ENCODE data around the gene ALKBH4. TPM values are rescaled to one million over a fixed set of nuclear protein-coding genes. Genes with fewer than 3 reads are reported as not detected.

Gene ALKBH4
- total RNA-seq, 1 experiment from 2014 or later = 31.0 TPM

- Histone ChIP-seq H3K79me2 (ENCODE audit: low read length) (peaks cover 18% of the 10 kb centered on the region), H3K36me3 (ENCODE audit: low read depth, low read length) (0 out of 2 replicates have a peak, but pooled peaks cover 3% of the 10 kb centered on the region), H3F3A (ENCODE audit: low read length, unreplicated experiment) (no peaks in the 10 kb centered on the region), H3K4me3 (ENCODE audit: low read length) (no peak overlapping the region), H3K4me2 (ENCODE audit: low read length) (no peak overlapping the region), H3K9me2 (replicated peaks; ENCODE audit: low read length) (no peaks in the 10 kb centered on the region), H3K9ac (ENCODE audit: low read length) (no peak overlapping the region), H3K27ac (ENCODE audit: low read length) (no peak overlapping the region), H3K9me3 (ENCODE audit: low read length) (no peaks in the 10 kb centered on the region), H4K20me1 (ENCODE audit: low read length) (no peaks in the 10 kb centered on the region), H3K27me3 (ENCODE audit: low read length) (no peaks in the 10 kb centered on the region), H2AFZ (ENCODE audit: low read length) (no peak overlapping the region), H3K4me1 (ENCODE audit: insufficient read depth, low read length) (peaks cover 10% of the 10 kb centered on the region; the same call in 1 of the 2 replicates)
- ChIA-PET POLR2A (ENCODE audit: unreplicated experiment) (no interaction called here), CTCF (no interaction called here)
- BruUV-seq (replicated peaks) = no TSS peak
- no peak for DNase-seq
- TF ChIP-seq EZH2phosphoT487 (IDR thresholded peaks at IDR 0.05; ENCODE audit: borderline replicate concordance, low read length) (no peak), CTCF (conservative IDR thresholded peaks at IDR 0.05; ENCODE audit: low read depth, low read length) (no peak), EZH2 (IDR thresholded peaks at IDR 0.05; ENCODE audit: low read length, unreplicated experiment) (no peak)
- ATAC-seq = no peak
- intact Hi-C loops (cut with micrococcal nuclease) = no loop called here
Observed at GRCh38 chr7:102460467-102460866, 4.2 kb downstream of the ALKBH4 start.

GRCh38 chr7:102459221-102459844 lies 5.3 kb downstream of the ALKBH4 start:
- CTCF ChIA-PET = interaction anchor here (1.0 kb wide), 1 partner anchor 9 kb away, joined by 3 read pairs; no protein-coding TSS in a partner anchor
- BruUV-seq (replicated peaks) = no TSS peak

More at GRCh38 chr7:102459221-102459844, 5.3 kb downstream of the ALKBH4 start:
- no peak overlapping the region for H3K27ac ChIP-seq (ENCODE audit: low read length)
- no peak for DNase-seq
- no peak overlapping the region for H3K4me3 ChIP-seq (ENCODE audit: low read length)
- POLR2A ChIA-PET (ENCODE audit: unreplicated experiment) = no interaction called here
- H3K9me3 ChIP-seq (ENCODE audit: low read length) = no peaks in the 10 kb centered on the region
- H3K79me2 ChIP-seq (ENCODE audit: low read length) = peaks cover 11% of the 10 kb centered on the region
- H3K9ac ChIP-seq (ENCODE audit: low read length) = no peak overlapping the region
- H4K20me1 ChIP-seq (ENCODE audit: low read length) = no peaks in the 10 kb centered on the region
- H3K27me3 ChIP-seq (ENCODE audit: low read length) = no peaks in the 10 kb centered on the region
- H2AFZ ChIP-seq (ENCODE audit: low read length) = no peak overlapping the region
- peaks cover 10% of the 10 kb centered on the region; the same call in 1 of the 2 replicates for H3K4me1 ChIP-seq (ENCODE audit: insufficient read depth, low read length)
- H3K36me3 ChIP-seq (ENCODE audit: low read depth, low read length) = 0 out of 2 replicates have a peak, but pooled peaks cover 3% of the 10 kb centered on the region
- H3K4me2 ChIP-seq (ENCODE audit: low read length) = no peak overlapping the region
- no peaks in the 10 kb centered on the region for H3K9me2 ChIP-seq (replicated peaks; ENCODE audit: low read length)
- H3F3A ChIP-seq (ENCODE audit: low read length, unreplicated experiment) = no peaks in the 10 kb centered on the region
- intact Hi-C loops (cut with micrococcal nuclease) = no loop called here
- no peak for TF ChIP-seq EZH2phosphoT487 (IDR thresholded peaks at IDR 0.05; ENCODE audit: borderline replicate concordance, low read length)
- no peak for TF ChIP-seq CTCF (conservative IDR thresholded peaks at IDR 0.05; ENCODE audit: low read depth, low read length)
- TF ChIP-seq EZH2 (IDR thresholded peaks at IDR 0.05; ENCODE audit: low read length, unreplicated experiment) = no peak
- ATAC-seq = no peak
